Upper lobe of left lung (tissue), 4 donors: Measurements from ENCODE around the gene FGF14.

Experiments
- POLR2A ChIP-seq, 4 donors: fragments of 450-650 bp; IDR thresholded peaks; one replicate each; pipeline ENCODE4 v1.5.1; 2016 to 2017; ENCODE audit warnings: antibody characterized with exemption in 4 of 4, mild to moderate bottlenecking in 2 of 4
- TF ChIP-seq, protein P1 (sequence below), 6 experiments: fragments of 450-650 bp in 4 of 6; fragments of 200-600 bp in 2 of 6; sonication (generic) in 2 of 6; IDR thresholded peaks; one replicate each; pipeline ENCODE4 v1.5.1; 2016 to 2019; ENCODE audit warnings: antibody characterized with exemption in 6 of 6

DNA sequence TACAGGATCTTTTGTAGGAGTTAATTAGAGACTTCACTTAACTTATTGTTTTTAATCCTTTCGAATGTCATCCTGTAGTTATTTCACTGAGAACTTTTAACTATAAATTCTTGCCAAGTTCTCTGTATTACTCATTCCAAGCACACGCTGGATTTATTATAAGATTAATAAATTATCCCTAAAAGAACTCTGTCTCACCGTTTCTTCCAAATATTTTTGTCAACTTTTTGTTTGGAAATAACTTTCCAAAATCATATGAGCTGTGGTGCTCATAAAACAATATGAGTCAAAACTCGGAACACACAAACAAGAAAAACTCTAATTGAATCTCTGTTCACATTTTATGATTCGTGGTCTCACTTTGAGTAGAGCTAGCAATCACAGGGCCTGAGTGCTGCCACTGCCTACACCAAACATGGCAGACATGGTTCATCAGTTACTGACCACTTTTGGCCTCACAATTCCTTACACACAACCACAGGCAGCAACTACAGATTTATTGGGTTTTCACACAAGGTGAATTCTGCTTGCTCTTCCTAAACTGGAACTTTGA, 412.0 kb downstream of the FGF14 start:
- TF ChIP-seq, protein P1, sequence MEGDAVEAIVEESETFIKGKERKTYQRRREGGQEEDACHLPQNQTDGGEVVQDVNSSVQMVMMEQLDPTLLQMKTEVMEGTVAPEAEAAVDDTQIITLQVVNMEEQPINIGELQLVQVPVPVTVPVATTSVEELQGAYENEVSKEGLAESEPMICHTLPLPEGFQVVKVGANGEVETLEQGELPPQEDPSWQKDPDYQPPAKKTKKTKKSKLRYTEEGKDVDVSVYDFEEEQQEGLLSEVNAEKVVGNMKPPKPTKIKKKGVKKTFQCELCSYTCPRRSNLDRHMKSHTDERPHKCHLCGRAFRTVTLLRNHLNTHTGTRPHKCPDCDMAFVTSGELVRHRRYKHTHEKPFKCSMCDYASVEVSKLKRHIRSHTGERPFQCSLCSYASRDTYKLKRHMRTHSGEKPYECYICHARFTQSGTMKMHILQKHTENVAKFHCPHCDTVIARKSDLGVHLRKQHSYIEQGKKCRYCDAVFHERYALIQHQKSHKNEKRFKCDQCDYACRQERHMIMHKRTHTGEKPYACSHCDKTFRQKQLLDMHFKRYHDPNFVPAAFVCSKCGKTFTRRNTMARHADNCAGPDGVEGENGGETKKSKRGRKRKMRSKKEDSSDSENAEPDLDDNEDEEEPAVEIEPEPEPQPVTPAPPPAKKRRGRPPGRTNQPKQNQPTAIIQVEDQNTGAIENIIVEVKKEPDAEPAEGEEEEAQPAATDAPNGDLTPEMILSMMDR (IDR thresholded peaks at IDR 0.05) = no peak
- no peak for TF ChIP-seq POLR2A (IDR thresholded peaks at IDR 0.05)
